ENCODE measurements around the gene KEL.

DNA sequence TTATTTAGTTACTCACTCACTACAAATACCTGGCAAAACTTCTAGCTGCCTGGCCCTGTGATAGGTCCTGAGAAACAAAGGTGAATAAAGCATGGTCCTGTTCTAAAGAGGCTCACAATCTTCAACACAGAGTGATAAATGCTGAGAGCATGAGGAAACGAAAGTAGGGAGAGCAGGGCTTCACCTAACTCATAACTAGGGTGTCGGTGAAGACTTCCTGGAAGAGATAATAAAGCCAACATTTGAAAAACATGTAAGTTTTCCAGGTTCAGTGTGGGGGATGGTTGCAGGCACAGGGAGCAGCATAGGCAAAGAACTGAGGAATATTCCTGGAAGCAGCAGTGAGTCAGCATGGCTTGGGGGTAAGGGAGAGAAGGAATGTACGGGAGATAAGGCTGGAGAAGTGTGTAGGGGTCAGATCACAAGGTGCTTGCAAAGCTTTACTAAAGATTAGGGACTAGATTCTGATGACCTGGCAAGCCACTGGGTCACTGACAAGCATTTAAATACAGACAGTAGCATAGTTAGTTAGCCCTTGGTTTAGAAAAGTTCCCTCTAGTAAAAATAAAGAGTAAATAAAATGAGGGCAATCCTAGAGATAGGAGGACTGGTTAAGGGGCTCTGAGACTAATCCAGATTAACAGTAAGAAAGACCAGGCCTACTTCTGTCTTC lies 5.1 kb downstream of the KEL start:
- TF ChIP-seq CTCF (IDR thresholded peaks at IDR 0.05; ENCODE audit: borderline replicate concordance, extremely low read depth, low read length, poor library complexity, severe bottlenecking) (no peak), EZH2 (IDR thresholded peaks at IDR 0.05; ENCODE audit: borderline replicate concordance, low read depth, low read length, severe bottlenecking) (no peak)
